H9 (cell line): ENCODE data around the gene KCNIP1. TPM values are rescaled to one million over a fixed set of nuclear protein-coding genes. Genes with fewer than 3 reads are reported as not detected.

Source experiments
- DNase-seq: peaks from one replicate; pipeline ENCODE4 v3.0.0-alpha.2; 2017
- H2AFZ ChIP-seq: one replicate; pipeline ENCODE4 v1.6.1; 2013; ENCODE audit warnings: mild to moderate bottlenecking, low read length, control low read depth, moderate library complexity
- H2AK5ac ChIP-seq: 2 replicates; pipeline ENCODE4 v1.6.1; 2013; ENCODE audit warnings: low read length, control low read depth, mixed read lengths; ENCODE audit not compliant: insufficient read length
- H2BK120ac ChIP-seq: one replicate; pipeline ENCODE4 v1.6.1; 2013; ENCODE audit warnings: low read depth, mild to moderate bottlenecking, low read length, control low read depth, inconsistent platforms; ENCODE audit not compliant: poor library complexity, severe bottlenecking
- H2BK12ac ChIP-seq: 2 replicates; pipeline ENCODE4 v1.6.1; 2013; ENCODE audit warnings: low read length, control low read depth, mixed read lengths, low read depth; ENCODE audit not compliant: insufficient read length
- H2BK15ac ChIP-seq: 2 replicates; pipeline ENCODE4 v1.6.1; 2013; ENCODE audit warnings: low read depth, low read length, control low read depth
- H2BK20ac ChIP-seq: one replicate; pipeline ENCODE4 v1.6.1; 2013; ENCODE audit warnings: low read depth, mild to moderate bottlenecking, low read length, control low read depth, inconsistent platforms; ENCODE audit not compliant: poor library complexity, severe bottlenecking
- H2BK5ac ChIP-seq: 2 replicates; pipeline ENCODE4 v1.6.1; 2013; ENCODE audit warnings: low read length, control low read depth, mixed read lengths; ENCODE audit not compliant: insufficient read length
- H3K14ac ChIP-seq: 2 replicates; pipeline ENCODE4 v1.6.1; 2013; ENCODE audit warnings: low read length, control low read depth; ENCODE audit not compliant: insufficient read depth
- H3K18ac ChIP-seq: 2 replicates; pipeline ENCODE4 v1.6.1; 2013; ENCODE audit warnings: low read depth, mild to moderate bottlenecking, mixed read lengths, low read length, control low read depth; ENCODE audit not compliant: insufficient read length
- H3K23ac ChIP-seq: 2 replicates; pipeline ENCODE4 v1.6.1; 2013; ENCODE audit warnings: low read length, control low read depth, mixed read lengths, low read depth; ENCODE audit not compliant: insufficient read length
- H3K23me2 ChIP-seq: 2 replicates; pipeline ENCODE4 v1.6.1; 2013; ENCODE audit warnings: low read depth, mild to moderate bottlenecking, mixed read lengths, low read length, control low read depth; ENCODE audit not compliant: insufficient read length, poor library complexity, severe bottlenecking
- H3K27ac ChIP-seq: 2 replicates; pipeline ENCODE4 v1.5.1; 2013; ENCODE audit warnings: low read length, control low read depth, mixed read lengths, low read depth; ENCODE audit not compliant: insufficient read length
- H3K27me3 ChIP-seq: 2 replicates; pipeline ENCODE4 v1.6.1; 2013; ENCODE audit warnings: low read length, control low read depth, inconsistent platforms; ENCODE audit not compliant: insufficient read depth
- H3K4ac ChIP-seq: 2 replicates; pipeline ENCODE4 v1.6.1; 2013; ENCODE audit warnings: low read depth, mild to moderate bottlenecking, control low read depth, inconsistent platforms, low read length, moderate library complexity
- H3K4me1 ChIP-seq: 2 replicates; pipeline ENCODE4 v1.6.1; 2013; ENCODE audit warnings: low read length, control low read depth, inconsistent platforms; ENCODE audit not compliant: insufficient read depth
- H3K4me2 ChIP-seq: 2 replicates; pipeline ENCODE4 v1.6.1; 2013; ENCODE audit warnings: low read length, control low read depth, mixed read lengths; ENCODE audit not compliant: insufficient read length, insufficient read depth
- H3K56ac ChIP-seq: 2 replicates; pipeline ENCODE4 v1.6.1; 2013; ENCODE audit warnings: low read depth, mild to moderate bottlenecking, mixed read lengths, low read length, control low read depth; ENCODE audit not compliant: insufficient read length
- H3K79me1 ChIP-seq: 2 replicates; pipeline ENCODE4 v1.6.1; 2013; ENCODE audit warnings: low read depth, mild to moderate bottlenecking, moderate library complexity, low read length, control low read depth, inconsistent platforms; ENCODE audit not compliant: insufficient read depth, poor library complexity, severe bottlenecking
- H3K79me2 ChIP-seq: 2 replicates; pipeline ENCODE4 v1.6.1; 2013; ENCODE audit warnings: low read length, control low read depth, inconsistent platforms; ENCODE audit not compliant: insufficient read depth
- H3K9ac ChIP-seq: 2 replicates; pipeline ENCODE4 v1.6.1; 2013; ENCODE audit warnings: low read length, control low read depth, mixed read lengths; ENCODE audit not compliant: insufficient read length; ENCODE audit errors: extremely low read depth
- H3K9me3 ChIP-seq: one replicate; pipeline ENCODE4 v1.6.1; 2013; ENCODE audit warnings: low read depth, low read length, inconsistent platforms; ENCODE audit not compliant: control insufficient read depth
- H3T11ph ChIP-seq: one replicate; pipeline ENCODE4 v1.6.1; 2013; ENCODE audit warnings: mild to moderate bottlenecking, low read length, control low read depth, inconsistent platforms
- H4K20me1 ChIP-seq: one replicate; pipeline ENCODE4 v1.6.1; 2013; ENCODE audit not compliant: control insufficient read depth, insufficient read length, insufficient read depth
- H4K5ac ChIP-seq: 2 replicates; pipeline ENCODE4 v1.6.1; 2013; ENCODE audit warnings: low read depth, mild to moderate bottlenecking, mixed read lengths, low read length, control low read depth; ENCODE audit not compliant: insufficient read length
- H4K8ac ChIP-seq: replicated peaks from 2 replicates; pipeline ENCODE4 v1.6.1; 2013; ENCODE audit warnings: low read length, control low read depth, mixed read lengths, low read depth; ENCODE audit not compliant: insufficient read length
- H4K91ac ChIP-seq: 2 replicates; pipeline ENCODE4 v1.6.1; 2013; ENCODE audit warnings: low read depth, mild to moderate bottlenecking, moderate library complexity, mixed read lengths, low read length, control low read depth; ENCODE audit not compliant: insufficient read length
- H3K27ac Mint-ChIP-seq, 3 experiments: 2 replicates in 2 of 3; 3 replicates in 1 of 3; pipeline ENCODE4 v1.8.0; 2020 to 2021; ENCODE audit warnings: mixed read lengths in 3 of 3, mild to moderate bottlenecking in 1 of 3, moderate library complexity in 1 of 3
- H3K27me3 Mint-ChIP-seq: 2 replicates; pipeline ENCODE4 v1.8.0; 2021; ENCODE audit warnings: low read depth, mild to moderate bottlenecking, moderate library complexity, mixed read lengths
- H3K36me3 Mint-ChIP-seq, 3 experiments: 2 replicates in 2 of 3; 3 replicates in 1 of 3; pipeline ENCODE4 v1.8.0; 2020 to 2021; ENCODE audit warnings: low read depth in 3 of 3, mixed read lengths in 3 of 3; ENCODE audit not compliant: insufficient read depth in 1 of 3
- H3K4me1 Mint-ChIP-seq, 2 experiments: 2 replicates each; pipeline ENCODE4 v1.8.0; 2020; ENCODE audit warnings: mixed read lengths in 2 of 2
- H3K4me3 Mint-ChIP-seq, 2 experiments: 2 replicates in 1 of 2; 3 replicates in 1 of 2; pipeline ENCODE4 v1.8.0; 2020 to 2021; ENCODE audit warnings: mild to moderate bottlenecking in 2 of 2, mixed read lengths in 2 of 2, moderate library complexity in 1 of 2
- H3K9me3 Mint-ChIP-seq, 2 experiments: 2 replicates in 1 of 2; 3 replicates in 1 of 2; pipeline ENCODE4 v1.8.0; 2020; ENCODE audit warnings: mild to moderate bottlenecking in 2 of 2, mixed read lengths in 2 of 2, moderate library complexity in 1 of 2
- CTCF ChIP-seq: fragments of 200-600 bp; sonication (generic); conservative IDR thresholded peaks from 3 replicates; pipeline ENCODE4 v1.8.0; 2021; ENCODE audit warnings: antibody characterized with exemption, mild to moderate bottlenecking
- WGBS: extraction: QIAGEN DNeasy Blood & Tissue Kit; methylation state at CpG from one replicate; pipeline ENCODE4 v1.1.7; 2013; ENCODE audit warnings: missing lambda C conversion rate, low lambda C conversion rate, mixed read lengths; ENCODE audit not compliant: insufficient read length; ENCODE audit errors: extremely low coverage; 5-methylcytosine and 5-hydroxymethylcytosine counted together
- total RNA-seq: library from RNA; stranded (reverse); gene quantifications from 2 replicates; pipeline ENCODE4 v1.2.1, GENCODE V29; 2021

The KCNIP1 gene
- total RNA-seq, 1 experiment from 2014 or later: 0.63 TPM

- H3K4me3 Mint-ChIP-seq: no peak overlapping the region
- Histone ChIP-seq H3K9ac (no peak overlapping the region), H4K20me1 (no peaks in the 10 kb centered on the region), H3K4me1 (no peaks in the 10 kb centered on the region), H3K4me2 (no peak overlapping the region), H4K5ac (no peak overlapping the region), H3K23me2 (no peaks in the 10 kb centered on the region), H3K79me2 (no peaks in the 10 kb centered on the region), H3K18ac (no peak overlapping the region), H3K56ac (no peak overlapping the region), H4K91ac (no peak overlapping the region), H2AFZ (no peak overlapping the region), H3T11ph (no peak overlapping the region), H3K9me3 (no peaks in the 10 kb centered on the region), H2BK120ac (no peak overlapping the region), H2BK15ac (no peak overlapping the region), H3K27ac (no peak overlapping the region), H3K14ac (no peak overlapping the region; the same call in 1 of the 2 replicates), H3K4ac (no peak overlapping the region), H2BK5ac (no peak overlapping the region), H2AK5ac (no peak overlapping the region), H2BK20ac (no peak overlapping the region), H3K23ac (no peak overlapping the region), H3K79me1 (no peaks in the 10 kb centered on the region), H4K8ac (no peak overlapping the region), H2BK12ac (no peak overlapping the region), H3K27me3 (no peaks in the 10 kb centered on the region)
- H3K27me3 Mint-ChIP-seq: peaks cover 3% of the 10 kb centered on the region
- no peak overlapping the region for H3K27ac Mint-ChIP-seq
- TF ChIP-seq CTCF: no peak
- no peaks in the 10 kb centered on the region; a peak in 3 of 7 replicates for H3K36me3 Mint-ChIP-seq
- no peak for DNase-seq
- no peaks in the 10 kb centered on the region for H3K4me1 Mint-ChIP-seq
- no peaks in the 10 kb centered on the region; a peak in 2 of 5 replicates for H3K9me3 Mint-ChIP-seq
- no CpG with 5 or more reads among the region's 6 CpGs for WGBS
These were observed 85.8 kb downstream of the KCNIP1 start for GRCh38 chr5:170589643-170590042.
